Measurements from ENCODE around the gene STYXL2.

DNA sequence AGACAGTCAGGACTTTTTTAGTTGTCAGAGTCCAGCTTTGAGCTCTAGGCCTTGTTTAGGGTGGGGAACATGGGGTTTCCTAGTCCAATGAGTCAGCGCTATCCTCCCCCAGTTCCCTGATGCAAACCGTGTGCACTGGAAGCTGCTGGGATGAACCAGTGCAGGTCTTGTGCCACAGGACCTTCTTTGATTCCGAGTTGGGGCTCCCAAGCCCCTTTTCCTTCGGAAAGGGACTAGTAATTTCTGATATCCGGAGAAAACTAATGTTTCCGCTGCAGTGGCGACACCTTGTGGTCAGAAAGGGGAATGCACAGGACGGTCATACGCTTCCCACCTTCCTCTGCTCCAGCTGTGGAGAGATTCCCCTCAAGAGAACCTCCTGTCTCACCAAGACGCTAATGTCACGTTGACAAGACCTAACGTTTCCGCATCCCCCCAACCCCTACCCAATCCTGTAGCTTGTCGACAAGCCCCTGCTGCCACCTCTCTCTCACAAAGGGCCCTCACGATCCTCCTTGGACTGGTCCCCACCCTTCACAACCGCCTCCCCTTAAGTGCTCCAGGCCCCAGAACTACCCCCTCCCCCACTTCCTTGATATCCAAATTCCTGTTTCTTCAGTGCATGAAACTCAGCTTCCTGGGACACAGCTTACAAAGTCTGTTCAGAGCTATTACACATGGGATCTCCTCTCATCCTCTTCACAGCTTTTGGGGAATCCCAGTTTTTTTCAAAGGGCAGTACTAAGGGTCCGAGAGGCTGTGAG lies 34.6 kb upstream of the STYXL2 start:
- no peak for TF ChIP-seq OSR1 (CRISPR knock-in tag; IDR thresholded peaks at IDR 0.05)
- TF ChIP-seq, protein P1, sequence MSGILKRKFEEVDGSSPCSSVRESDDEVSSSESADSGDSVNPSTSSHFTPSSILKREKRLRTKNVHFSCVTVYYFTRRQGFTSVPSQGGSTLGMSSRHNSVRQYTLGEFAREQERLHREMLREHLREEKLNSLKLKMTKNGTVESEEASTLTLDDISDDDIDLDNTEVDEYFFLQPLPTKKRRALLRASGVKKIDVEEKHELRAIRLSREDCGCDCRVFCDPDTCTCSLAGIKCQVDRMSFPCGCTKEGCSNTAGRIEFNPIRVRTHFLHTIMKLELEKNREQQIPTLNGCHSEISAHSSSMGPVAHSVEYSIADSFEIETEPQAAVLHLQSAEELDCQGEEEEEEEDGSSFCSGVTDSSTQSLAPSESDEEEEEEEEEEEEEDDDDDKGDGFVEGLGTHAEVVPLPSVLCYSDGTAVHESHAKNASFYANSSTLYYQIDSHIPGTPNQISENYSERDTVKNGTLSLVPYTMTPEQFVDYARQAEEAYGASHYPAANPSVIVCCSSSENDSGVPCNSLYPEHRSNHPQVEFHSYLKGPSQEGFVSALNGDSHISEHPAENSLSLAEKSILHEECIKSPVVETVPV (CRISPR knock-in tag; IDR thresholded peaks at IDR 0.05) = no peak
- TF ChIP-seq ZNF8 (CRISPR knock-in tag; IDR thresholded peaks at IDR 0.05) = no peak
- TF ChIP-seq, protein P2, sequence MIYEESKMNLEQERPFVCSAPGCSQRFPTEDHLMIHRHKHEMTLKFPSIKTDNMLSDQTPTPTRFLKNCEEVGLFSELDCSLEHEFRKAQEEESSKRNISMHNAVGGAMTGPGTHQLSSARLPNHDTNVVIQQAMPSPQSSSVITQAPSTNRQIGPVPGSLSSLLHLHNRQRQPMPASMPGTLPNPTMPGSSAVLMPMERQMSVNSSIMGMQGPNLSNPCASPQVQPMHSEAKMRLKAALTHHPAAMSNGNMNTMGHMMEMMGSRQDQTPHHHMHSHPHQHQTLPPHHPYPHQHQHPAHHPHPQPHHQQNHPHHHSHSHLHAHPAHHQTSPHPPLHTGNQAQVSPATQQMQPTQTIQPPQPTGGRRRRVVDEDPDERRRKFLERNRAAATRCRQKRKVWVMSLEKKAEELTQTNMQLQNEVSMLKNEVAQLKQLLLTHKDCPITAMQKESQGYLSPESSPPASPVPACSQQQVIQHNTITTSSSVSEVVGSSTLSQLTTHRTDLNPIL (CRISPR knock-in tag; IDR thresholded peaks at IDR 0.05; ENCODE audit: low read depth) = no peak
- TF ChIP-seq RARB (CRISPR knock-in tag; IDR thresholded peaks at IDR 0.05) = no peak
- no peak for TF ChIP-seq ZFP30 (CRISPR knock-in tag; IDR thresholded peaks at IDR 0.05)
- TF ChIP-seq ZNF565 (CRISPR knock-in tag; conservative IDR thresholded peaks at IDR 0.05; ENCODE audit: low read depth) = no peak
- TF ChIP-seq TOX (CRISPR knock-in tag; IDR thresholded peaks at IDR 0.05; ENCODE audit: borderline replicate concordance) = no peak
